GM10266 (cell line): ENCODE data around the gene CTSS.

Experiments used
- DNase-seq: peaks from one replicate; pipeline ENCODE4 v3.0.0; 2012; ENCODE audit errors: extremely low spot score
- CTCF ChIP-seq: IDR thresholded peaks from 2 replicates; pipeline ENCODE4 v1.5.1; 2012; ENCODE audit warnings: mild to moderate bottlenecking, low read depth; ENCODE audit not compliant: control insufficient read depth, insufficient read depth; ENCODE audit errors: missing control alignments

The CTSS gene

GRCh38 chr1:150696995-150697927 is 68.3 kb downstream of the CTSS start, which contains the start of gene GOLPH3L:
GOLPH3L (minus strand) TSS chr1:150697154; CDS start chr1:150694838, 2,316 bp downstream.
- TF ChIP-seq CTCF: no peak

GRCh38 chr1:150696590-150696989 is 69.0 kb downstream of the CTSS start:
- DNase-seq: no peak
- TF ChIP-seq CTCF: no peak

More at GRCh38 chr1:150696995-150697927, 68.3 kb downstream of the CTSS start, which contains the start of gene GOLPH3L:
- DNase-seq: peak; percentile 89

GRCh38 chr1:150696162-150696561 is 69.4 kb downstream of the CTSS start:
- no peak for DNase-seq
- TF ChIP-seq CTCF: no peak

- no peak for TF ChIP-seq CTCF
- DNase-seq: no peak
Measured at GRCh38 chr1:150695561-150695960, 70.0 kb downstream of the CTSS start.

GRCh38 chr1:150692720-150693119 is 72.9 kb downstream of the CTSS start:
- no peak for DNase-seq
- no peak for TF ChIP-seq CTCF

- no peak for TF ChIP-seq CTCF
- DNase-seq: no peak
Measured at GRCh38 chr1:150688763-150689162, 76.8 kb downstream of the CTSS start.

GRCh38 chr1:150686275-150686674 is 79.3 kb downstream of the CTSS start:
- no peak for TF ChIP-seq CTCF

More at GRCh38 chr1:150686275-150686674, 79.3 kb downstream of the CTSS start:
- DNase-seq: no peak
